Astrocyte of the hippocampus (primary cell): ENCODE measurements around the gene MED15.
"Not testable (repeated sequence)": the region's sequence is repeated elsewhere in the genome, so short reads cannot be mapped to it uniquely, and the experiment has no call there.

ENCODE experiments used
- DNase-seq: peaks from one replicate; pipeline ENCODE4 v3.0.0; 2011; ENCODE audit warnings: low read depth, low spot score

Gene MED15

GRCh38 chr22:20600137-20600673 lies 92.8 kb downstream of the MED15 start:
- no peak for DNase-seq

GRCh38 chr22:20601308-20601707 lies 93.9 kb downstream of the MED15 start:
- DNase-seq: no peak

GRCh38 chr22:20602609-20603164 lies 95.3 kb downstream of the MED15 start:
- no peak for DNase-seq

GRCh38 chr22:20604092-20604747 lies 96.8 kb downstream of the MED15 start:
- no peak for DNase-seq

- no peak for DNase-seq
Observed at GRCh38 chr22:20604776-20605221, 97.4 kb downstream of the MED15 start.

- DNase-seq: no peak
Observed at GRCh38 chr22:20605328-20605727, 97.9 kb downstream of the MED15 start.

- DNase-seq: peak; percentile 77
Observed at GRCh38 chr22:20606041-20606783, 98.8 kb downstream of the MED15 start.

- no peak for DNase-seq
Observed at GRCh38 chr22:20606784-20607128, 99.3 kb downstream of the MED15 start.

- no peak for DNase-seq
Observed at GRCh38 chr22:20607157-20607907, 99.9 kb downstream of the MED15 start.

GRCh38 chr22:20610243-20610686 lies 102.9 kb downstream of the MED15 start:
- no peak for DNase-seq

GRCh38 chr22:20610757-20611156 lies 103.3 kb downstream of the MED15 start:
- DNase-seq: no peak

- no peak for DNase-seq
Observed at GRCh38 chr22:20611418-20611817, 104.0 kb downstream of the MED15 start.

- DNase-seq: no peak
Observed at GRCh38 chr22:20613301-20613700, 105.9 kb downstream of the MED15 start.

GRCh38 chr22:20615021-20615420 lies 107.6 kb downstream of the MED15 start:
- peak; percentile 11 for DNase-seq

GRCh38 chr22:20615533-20616450 lies 108.4 kb downstream of the MED15 start:
- DNase-seq: no peak

GRCh38 chr22:20616451-20617043 lies 109.1 kb downstream of the MED15 start:
- no peak for DNase-seq

- DNase-seq: no peak
Observed at GRCh38 chr22:20618488-20618887, 111.1 kb downstream of the MED15 start.

GRCh38 chr22:20619045-20619892 lies 111.9 kb downstream of the MED15 start:
- no peak for DNase-seq

- DNase-seq: not testable (repeated sequence)
Observed at GRCh38 chr22:20619893-20620194, 112.4 kb downstream of the MED15 start.

- DNase-seq: no peak
Observed at GRCh38 chr22:20621162-20621561, 113.8 kb downstream of the MED15 start.
